ENCODE measurements around the gene TLE7. TPM values are rescaled to one million over a fixed set of nuclear protein-coding genes. Genes with fewer than 3 reads are reported as not detected.

The TLE7 gene
- total and polyA plus RNA-seq, 2 experiments from 2014 or later = 0.44 to 2.5 TPM

- TF ChIP-seq ZNF462 (CRISPR knock-in tag; IDR thresholded peaks at IDR 0.05) = no peak
These were observed 40.7 kb upstream of the TLE7 start (continued) for GRCh38 chr16:71482569-71482968.

GRCh38 chr16:71480956-71481355 lies 39.1 kb upstream of the TLE7 start:
- no peaks in the 10 kb centered on the region for H3K36me3 ChIP-seq (ENCODE audit: insufficient read depth)
- TF ChIP-seq EZH2 (IDR thresholded peaks at IDR 0.05; ENCODE audit: low read depth, unreplicated experiment) = no peak
- TF ChIP-seq ZNF331 (CRISPR knock-in tag; IDR thresholded peaks at IDR 0.05; ENCODE audit: low read depth) = no peak
- TF ChIP-seq ZNF462 (CRISPR knock-in tag; IDR thresholded peaks at IDR 0.05) = no peak
- no peak for TF ChIP-seq NANOG (IDR thresholded peaks at IDR 0.05; ENCODE audit: borderline replicate concordance)
- no peak for TF ChIP-seq ETS1 (IDR thresholded peaks at IDR 0.05)
- no peak for TF ChIP-seq CREB1 (CRISPR knock-in tag; IDR thresholded peaks at IDR 0.05; ENCODE audit: low read depth)
- Mint-ChIP-seq H3K4me1 (peaks cover 7% of the 10 kb centered on the region; the same call in 2 of the 3 replicates), H3K27me3 (ENCODE audit: insufficient read depth, low read depth, poor library complexity) (no peaks in the 10 kb centered on the region), H3K36me3 (ENCODE audit: low read depth) (0 out of 3 replicates have a peak, but pooled peaks cover 3% of the 10 kb centered on the region), H3K4me3 (no peak overlapping the region), H3K27ac (no peak overlapping the region), H3K9me3 (no peaks in the 10 kb centered on the region)
- no peak overlapping the region for H3K4me3 ChIP-seq
- ATAC-seq (no peak), DNase-seq (ENCODE audit: low spot score) (no peak)
- H3K27me3 ChIP-seq (ENCODE audit: insufficient read depth) = no peaks in the 10 kb centered on the region
- H3F3A ChIP-seq (replicated peaks; ENCODE audit: low read depth) = no peaks in the 10 kb centered on the region
- H3K9me2 ChIP-seq (ENCODE audit: insufficient read depth) = no peaks in the 10 kb centered on the region
- H3K4me1 ChIP-seq (ENCODE audit: insufficient read depth) = no peaks in the 10 kb centered on the region; the same call in none of the 2 replicates
- H4K20me1 ChIP-seq (replicated peaks; ENCODE audit: insufficient read depth) = no peaks in the 10 kb centered on the region
- H3K79me2 ChIP-seq (replicated peaks; ENCODE audit: insufficient read depth) = no peaks in the 10 kb centered on the region
- no peak overlapping the region for H3K27ac ChIP-seq (ENCODE audit: low read depth)
- H2AFZ ChIP-seq = no peak overlapping the region
- no peak overlapping the region for H3K4me2 ChIP-seq

Measured in GM23338 (cell line).